Pulmonary artery endothelial cell (primary cell): ENCODE results near the gene MYH8. TPM values are rescaled to one million over a fixed set of nuclear protein-coding genes. Genes with fewer than 3 reads are reported as not detected.

Experiments
- DNase-seq: peaks from one replicate; pipeline ENCODE4 v3.0.0-alpha.2; 2011; ENCODE audit warnings: low read depth, low spot score
- total RNA-seq: library from RNA; depleted of rRNA; stranded (reverse); fragments of >200 nt; gene quantifications from 2 replicates; pipeline ENCODE4 v1.2.3, GENCODE V29; 2014

MYH8 gene
- total RNA-seq, 1 donor from 2014 or later: not detected

DNA sequence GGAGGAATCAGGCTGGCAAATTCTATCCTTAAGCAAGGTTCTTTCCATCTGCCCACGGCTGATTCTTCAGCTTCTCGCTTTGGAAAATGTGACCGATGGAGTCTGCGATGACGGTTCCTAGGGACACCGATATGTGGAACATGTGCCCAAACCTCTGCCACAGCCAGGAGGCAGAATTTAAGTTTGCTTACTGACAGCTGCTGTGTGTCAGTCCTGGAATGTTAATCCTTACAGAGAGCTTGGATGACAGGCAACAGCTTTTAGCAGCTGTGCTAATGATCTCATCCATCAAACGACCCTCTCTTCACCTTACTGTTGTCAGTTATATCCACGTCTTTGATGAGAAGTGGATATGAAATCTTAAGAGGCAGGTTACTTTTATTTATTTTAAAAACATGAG, 37.6 kb downstream of the MYH8 start:
- DNase-seq: no peak

DNA sequence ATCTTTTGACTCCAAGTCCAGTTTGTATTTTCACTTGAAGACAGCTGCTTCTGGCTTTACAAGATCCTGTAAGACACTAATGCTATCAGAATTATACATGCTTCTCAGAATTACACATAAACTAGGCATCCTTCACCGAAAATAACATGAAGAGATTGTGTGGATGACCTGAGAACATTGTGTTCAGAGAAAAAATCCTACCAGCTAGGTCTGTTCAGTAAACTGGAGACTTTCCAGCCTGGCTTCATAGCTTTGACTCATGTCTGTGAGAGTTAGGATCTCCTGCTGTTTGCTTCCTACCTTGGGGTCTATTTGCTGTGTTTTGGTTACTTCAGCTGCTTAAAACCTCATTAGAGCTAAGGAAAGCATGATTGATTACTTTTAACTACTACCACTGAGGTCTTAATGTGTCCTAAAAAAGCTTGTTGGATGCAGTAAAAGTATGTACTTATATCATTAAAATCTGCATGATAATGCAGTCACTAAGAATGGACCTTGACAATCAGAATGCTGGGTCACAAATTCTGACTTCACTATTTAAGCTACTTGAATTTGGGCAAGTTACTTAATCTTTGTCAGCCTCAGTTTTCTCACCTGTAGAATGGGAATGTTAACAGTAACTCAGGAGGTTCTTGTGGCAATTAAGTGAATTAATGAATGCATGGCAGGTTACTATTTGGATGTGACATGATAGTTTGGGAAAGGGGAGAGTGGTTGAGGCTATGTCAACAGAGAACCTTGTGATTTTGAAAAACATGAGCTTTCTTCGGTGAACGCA, 40.9 kb downstream of the MYH8 start:
- no peak for DNase-seq

DNA sequence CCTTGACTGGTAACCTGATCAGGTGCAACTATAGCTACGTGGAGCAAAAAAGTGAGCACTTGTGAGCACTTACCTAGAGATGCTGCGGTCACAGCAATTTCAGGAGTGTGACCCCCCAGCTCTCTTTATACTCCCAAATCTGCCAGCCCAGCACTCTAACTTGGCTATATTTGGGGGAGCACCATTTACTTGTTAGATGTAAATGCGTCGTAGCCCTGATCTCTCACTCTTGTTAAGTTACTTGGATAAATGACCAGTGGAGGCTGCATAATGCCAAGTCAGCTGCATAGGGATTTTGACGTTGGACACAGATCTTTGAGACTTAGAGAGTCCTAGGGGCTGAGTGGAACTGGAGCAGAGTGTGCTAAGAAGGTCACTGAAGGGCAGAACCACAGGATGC, 48.8 kb downstream of the MYH8 start, which contains the start of gene MYH13:
Gene MYH13, minus strand, starts transcription at position 101 of the 400 bp plus-strand sequence. CDS start 8,476 bp downstream, outside the sequence.
- no peak for DNase-seq

DNA sequence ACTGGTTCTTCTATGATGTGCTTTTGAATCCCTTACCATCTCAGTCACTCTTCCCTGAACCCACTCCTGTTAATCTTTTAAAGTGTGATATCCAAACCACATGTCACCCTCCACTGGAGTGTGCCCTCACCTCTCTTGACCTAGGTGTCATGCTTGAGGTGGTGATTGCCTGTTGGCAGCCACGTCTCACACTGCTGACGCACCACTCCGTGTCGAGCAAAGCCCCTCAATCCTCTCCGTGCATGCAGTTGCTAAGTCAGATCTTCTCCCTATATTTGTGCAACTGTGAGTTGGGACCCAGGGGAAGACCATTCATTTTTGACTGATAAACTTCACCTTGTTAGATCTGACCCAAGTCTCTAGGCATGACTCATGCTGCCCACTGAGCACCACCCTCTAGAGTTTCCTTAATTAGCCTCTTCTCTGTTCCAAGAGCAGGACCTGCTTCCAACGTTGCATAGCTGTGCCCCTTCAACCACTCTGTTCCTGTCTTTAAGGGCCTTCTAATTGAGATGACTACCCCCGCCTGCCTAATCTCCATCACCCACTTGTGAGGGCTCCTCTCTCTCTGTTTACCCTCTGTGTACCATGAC, 51.6 kb downstream of the MYH8 start:
- DNase-seq: no peak

DNA sequence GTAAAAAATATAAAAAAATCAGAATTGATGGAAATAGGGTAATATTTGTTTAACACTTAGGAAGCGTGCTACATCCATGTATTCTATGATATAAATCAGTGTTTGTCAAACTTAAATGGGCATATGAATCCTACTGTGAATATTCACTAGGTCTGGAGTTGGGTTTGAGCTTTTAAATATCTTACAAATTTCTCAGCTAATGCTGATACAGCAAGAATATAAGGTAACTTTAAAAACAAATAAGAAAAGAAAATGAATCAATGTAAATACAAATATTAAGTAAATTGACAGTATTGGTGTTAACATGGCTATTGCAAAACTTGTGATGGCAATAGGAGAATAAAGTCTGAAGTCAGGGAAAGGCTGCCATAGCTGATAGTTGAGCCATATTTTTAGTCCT, 52.5 kb downstream of the MYH8 start:
- no peak for DNase-seq

DNA sequence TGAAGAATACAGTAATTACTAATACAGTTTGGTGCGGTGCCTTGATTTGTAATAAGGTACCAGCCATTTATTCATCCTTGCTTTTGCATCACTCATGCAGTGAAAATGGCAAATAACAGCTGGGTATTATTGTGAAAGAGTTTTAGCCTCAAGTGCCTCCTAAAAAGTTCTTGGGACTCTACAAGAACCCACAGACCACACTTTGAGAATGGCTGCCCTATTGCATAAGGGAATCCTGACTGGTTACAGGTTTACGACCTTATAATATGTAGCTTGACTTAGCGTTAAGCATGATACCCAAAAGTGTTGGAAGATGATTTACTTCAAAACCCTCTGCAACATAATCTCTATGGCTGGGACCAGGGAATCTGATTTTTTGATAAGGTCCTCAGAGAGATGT, 53.2 kb downstream of the MYH8 start:
- no peak for DNase-seq

DNA sequence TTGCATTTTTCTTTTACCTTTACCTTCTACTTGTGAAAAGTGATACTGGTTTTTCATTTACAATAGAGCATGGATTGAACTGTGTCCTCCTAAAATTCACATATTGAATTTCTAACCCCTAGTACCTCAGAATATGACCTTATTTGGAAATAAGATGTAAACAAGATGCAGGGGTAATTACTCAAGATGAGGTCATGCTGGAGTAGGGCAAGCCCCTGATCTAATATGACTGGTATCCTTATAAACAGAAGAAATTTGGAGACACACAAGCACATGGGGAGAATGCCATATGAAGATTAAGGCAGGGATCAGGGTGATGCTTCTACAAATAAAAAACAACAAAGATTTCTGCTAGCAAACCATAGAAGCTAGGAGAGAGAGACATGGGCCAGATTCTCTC, 61.2 kb downstream of the MYH8 start:
- DNase-seq: no peak

DNA sequence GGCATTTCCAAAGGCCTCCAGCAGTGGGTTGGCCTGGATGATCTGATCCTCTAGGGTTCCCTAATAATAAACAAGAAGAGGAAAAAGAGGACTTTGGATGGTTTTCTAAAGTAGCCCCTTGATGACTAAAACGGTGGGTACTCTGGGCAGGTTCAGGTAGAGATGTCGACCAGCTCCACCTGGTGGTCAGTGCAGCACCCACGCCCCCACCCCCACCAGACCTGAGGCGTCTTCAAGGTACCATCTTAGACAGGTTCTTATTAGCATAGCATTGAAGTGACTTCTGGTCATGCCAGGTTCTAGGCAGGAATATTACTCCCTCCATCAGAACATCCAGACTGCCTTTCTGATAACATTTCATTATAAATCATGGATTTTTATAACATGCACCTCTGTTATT, 64.0 kb downstream of the MYH8 start:
- no peak for DNase-seq

DNA sequence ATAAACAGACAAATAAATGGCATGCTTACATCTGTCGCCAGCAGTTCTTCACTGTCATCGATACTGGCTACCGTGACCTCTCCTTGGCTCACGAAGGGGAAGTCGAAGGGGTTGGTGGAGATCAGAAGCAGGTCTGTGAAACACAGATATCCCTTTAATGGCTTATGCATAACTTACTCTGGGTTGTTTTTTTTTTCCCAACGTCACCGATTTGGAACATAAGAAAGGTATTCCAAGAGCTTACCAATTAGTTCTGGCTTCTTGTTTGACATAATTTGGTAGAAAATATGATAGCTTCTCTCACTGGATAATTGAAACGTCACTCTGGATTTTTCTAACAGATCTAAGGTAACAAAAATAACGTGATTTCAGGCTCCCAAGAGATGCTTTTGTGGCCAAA, 67.1 kb downstream of the MYH8 start:
- no peak for DNase-seq

DNA sequence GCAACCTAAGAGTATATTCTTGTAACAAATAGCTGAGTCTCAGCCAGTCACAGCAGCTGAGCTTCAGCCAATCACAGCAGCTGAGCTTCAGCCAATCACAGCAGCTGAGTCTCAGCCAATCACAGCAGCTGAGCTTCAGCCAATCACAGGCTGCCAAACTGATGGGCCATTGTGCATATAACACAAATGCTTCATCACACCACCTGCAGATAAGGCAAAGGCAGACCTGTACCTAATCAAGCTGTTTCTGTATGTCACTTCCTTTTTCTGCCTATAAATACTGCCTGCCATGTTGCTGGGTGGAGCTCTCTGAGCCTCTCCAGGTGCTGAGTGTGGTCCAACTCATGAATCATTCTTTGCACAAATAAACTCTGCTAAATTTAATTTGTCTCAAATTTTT, 68.9 kb downstream of the MYH8 start:
- no peak for DNase-seq

DNA sequence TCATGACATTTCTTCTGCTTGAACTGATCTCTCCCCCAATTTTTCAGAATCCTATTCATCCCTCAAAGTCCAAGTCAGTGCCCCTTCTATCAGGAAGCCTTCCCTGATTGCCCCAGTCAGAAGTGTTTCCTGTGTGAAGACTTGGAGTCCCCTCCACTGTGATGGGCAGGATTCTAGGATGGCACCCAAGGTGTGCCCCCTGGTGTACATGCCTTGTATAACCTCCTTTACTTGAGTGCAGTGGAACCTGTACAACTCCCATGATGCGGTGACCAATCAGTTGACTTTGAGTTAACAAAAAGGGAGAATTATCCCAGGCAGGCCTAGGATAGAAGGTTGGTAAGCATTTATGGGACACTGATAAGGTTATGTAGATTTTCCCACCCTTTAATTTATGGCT, 72.3 kb downstream of the MYH8 start:
- DNase-seq: no peak

DNA sequence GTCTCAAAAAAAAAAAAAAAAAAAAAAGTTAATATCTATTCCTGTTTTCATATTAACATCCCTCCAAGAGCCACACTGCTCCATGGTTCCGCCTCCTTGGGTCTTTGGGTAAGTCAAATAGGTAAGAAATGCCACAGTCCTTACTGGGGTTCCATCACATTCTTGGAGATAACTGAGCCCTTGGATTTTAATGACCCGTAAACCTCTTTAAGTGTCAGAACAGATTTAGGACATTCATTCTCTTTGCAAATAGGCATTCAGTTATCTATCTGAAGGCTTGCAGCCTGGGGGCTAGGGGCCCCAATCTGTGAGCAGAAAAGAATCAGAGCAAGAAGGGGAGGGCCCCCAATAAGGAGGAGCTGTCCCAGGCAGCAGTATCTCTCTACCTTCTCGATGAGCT, 76.9 kb downstream of the MYH8 start:
- DNase-seq: no peak

Other genes starting within 250 kb of the MYH8 start
- gene GAS7, start 223.3 kb downstream of the MYH8 start, total RNA-seq: not detected in 2 replicates
- not detected in 2 replicates for gene MYH13, start 48.9 kb downstream of the MYH8 start, total RNA-seq
- gene MYH4, start 47.6 kb upstream of the MYH8 start, total RNA-seq: not detected in 2 replicates
- not detected in 2 replicates for gene MYH1, start 96.6 kb upstream of the MYH8 start, total RNA-seq
- not detected in 2 replicates for gene MYH2, start 127.7 kb upstream of the MYH8 start, total RNA-seq
- 0.07 and 0.71 TPM in 2 replicates for gene MYH3, start 235.4 kb upstream of the MYH8 start, total RNA-seq